Measurements from ENCODE around the gene TLNRD1.

TLNRD1 gene

DNA sequence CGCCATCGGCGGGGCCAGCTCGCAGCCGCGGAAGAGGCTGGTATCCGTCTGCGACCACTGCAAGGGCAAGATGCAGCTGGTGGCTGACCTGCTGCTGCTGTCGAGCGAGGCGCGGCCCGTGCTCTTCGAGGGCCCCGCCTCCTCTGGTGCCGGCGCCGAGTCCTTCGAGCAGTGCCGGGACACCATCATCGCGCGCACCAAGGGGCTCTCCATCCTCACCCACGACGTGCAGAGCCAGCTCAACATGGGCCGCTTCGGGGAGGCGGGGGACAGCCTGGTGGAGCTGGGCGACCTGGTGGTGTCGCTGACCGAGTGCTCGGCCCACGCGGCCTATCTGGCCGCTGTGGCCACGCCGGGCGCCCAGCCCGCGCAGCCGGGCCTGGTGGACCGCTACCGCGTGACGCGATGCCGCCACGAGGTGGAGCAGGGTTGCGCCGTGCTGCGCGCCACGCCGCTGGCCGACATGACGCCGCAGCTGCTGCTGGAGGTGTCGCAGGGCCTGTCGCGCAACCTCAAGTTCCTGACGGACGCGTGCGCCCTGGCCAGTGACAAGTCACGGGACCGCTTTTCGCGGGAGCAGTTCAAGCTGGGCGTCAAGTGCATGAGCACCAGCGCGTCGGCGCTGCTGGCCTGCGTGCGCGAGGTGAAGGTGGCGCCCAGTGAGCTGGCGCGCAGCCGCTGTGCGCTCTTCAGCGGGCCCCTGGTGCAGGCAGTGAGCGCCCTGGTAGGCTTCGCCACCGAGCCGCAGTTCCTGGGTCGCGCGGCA, 1.8 kb downstream of the TLNRD1 start:
- no peak for DNase-seq

DNA sequence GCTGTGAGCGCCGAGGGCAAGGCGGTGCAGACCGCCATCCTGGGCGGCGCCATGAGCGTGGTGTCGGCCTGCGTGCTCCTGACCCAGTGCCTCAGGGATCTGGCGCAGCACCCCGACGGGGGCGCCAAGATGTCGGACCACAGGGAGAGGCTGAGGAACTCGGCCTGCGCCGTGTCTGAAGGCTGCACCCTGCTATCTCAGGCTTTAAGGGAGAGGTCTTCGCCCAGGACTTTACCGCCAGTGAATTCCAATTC, 2.3 kb downstream of the TLNRD1 start:
- DNase-seq, result no peak

GRCh38 chr15:81006124-81006523, 5.4 kb downstream of the TLNRD1 start:
- DNase-seq, result no peak

GRCh38 chr15:81007428-81008064, 6.8 kb downstream of the TLNRD1 start:
- DNase-seq, result no peak

DNA sequence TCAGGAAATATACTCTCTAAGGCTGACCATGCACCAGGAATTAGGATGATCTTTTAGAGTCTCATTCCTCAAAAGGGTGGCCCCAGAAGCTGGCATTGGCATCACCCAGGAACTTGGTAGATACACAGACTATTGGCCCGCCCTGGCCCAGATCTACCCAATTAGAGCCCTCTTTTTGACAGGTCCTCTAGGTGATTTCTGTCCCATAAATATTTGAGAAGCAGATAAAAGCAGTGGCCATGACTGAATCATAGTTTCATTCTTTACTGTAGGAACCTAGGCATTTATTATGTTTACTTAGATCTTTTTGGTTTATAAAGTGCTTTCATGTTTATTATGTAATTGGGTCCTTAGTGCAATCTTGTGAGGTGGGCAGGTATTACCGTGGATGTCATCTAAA, 7.6 kb downstream of the TLNRD1 start:
- DNase-seq, result no peak

GRCh38 chr15:81010086-81010485, 9.4 kb downstream of the TLNRD1 start:
- no peak for DNase-seq

DNA sequence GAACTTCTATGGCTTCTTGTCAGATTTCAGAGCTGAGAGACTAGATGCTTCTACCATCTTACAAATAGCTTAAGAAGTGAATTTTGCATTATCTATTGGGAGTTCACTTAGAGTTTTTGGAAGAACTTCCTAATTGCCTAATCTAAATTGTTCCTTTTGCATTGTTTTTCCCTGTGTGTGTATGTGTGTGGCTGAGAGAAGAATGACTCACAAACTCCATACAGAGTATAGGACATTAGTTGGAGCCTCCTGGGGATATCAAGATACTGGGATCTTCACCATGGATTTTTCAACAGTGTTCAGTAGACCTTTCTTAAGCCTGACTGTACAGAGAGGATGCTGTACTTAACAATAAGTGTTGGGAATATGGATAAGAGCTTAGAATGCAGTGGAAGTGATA, 10.9 kb downstream of the TLNRD1 start:
- DNase-seq, result no peak

DNA sequence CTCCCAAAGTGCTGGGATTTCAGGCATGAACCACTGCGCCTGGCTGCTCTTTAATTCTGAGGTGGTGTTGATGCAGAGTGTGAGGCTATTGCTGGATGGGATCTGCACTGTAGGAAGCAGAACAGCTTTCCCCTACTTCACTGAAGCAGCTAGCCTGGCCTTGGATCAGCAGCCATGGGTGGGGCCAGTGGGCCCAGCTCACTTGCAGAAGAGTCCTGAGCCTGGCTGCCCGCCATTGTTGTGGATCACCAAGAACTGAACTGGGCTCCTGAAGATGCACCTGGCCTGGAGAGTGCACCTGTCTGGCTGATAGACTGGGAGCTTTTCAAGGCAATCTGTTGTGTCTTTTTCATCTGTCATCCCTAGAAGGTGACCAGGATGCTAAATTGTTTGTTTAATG, 11.9 kb downstream of the TLNRD1 start:
- no peak for DNase-seq

DNA sequence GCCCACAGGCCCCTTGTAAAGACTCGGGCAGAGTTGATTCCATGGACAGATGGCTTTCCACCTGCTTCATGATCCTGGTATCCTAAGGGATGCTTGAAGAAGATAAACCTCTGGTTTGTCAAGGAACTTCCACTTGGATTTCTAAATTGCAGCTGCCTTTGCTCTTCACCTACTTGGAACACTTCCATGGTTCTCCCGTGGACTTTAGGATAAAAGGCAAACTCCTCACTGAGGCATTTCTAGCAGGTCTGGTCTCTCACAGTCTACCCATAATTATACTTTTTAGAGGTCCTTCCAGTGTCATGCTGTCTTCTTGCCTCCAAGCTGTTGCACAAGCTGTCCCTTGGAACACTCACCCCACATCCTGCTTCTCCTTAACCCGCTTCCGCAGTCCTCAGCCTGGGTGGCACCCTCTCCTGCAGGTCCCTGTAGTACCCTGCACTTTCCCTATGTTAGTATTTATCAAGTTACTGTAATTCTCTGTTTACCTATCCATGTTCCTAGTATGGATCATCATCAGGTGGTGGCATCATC, 12.7 kb downstream of the TLNRD1 start:
- no peak for DNase-seq

DNA sequence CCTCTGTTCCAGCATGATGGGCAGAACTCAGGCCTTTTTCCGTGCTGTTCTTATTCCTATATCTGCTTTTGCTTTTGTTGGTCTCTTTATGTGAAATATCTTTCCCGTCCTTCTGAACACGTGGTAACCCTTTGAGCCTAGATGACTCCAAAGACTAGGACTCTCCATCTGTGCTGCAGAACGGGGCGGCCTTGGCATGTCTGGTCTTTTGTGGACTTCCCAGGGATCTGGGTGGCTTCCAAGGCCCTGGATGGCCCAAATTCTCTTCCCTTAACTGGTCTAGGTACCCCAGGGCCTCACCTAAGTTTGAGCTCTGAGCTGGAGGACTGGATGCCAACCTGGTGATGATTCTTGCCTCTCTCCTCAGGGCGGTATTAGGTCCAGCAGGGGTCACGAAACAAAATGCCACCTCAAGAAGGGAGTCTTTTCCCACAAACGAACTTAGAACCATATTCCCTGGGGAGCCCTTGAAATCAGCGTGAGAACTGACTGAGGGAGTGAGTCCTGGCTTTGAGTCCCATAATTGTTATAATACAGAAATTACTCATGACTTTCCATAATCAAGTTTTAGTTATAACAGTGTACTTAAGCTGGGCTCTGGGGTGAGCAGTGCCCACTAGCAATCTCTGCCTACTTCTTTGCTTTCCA, 13.8 kb downstream of the TLNRD1 start:
- no peak for DNase-seq

DNA sequence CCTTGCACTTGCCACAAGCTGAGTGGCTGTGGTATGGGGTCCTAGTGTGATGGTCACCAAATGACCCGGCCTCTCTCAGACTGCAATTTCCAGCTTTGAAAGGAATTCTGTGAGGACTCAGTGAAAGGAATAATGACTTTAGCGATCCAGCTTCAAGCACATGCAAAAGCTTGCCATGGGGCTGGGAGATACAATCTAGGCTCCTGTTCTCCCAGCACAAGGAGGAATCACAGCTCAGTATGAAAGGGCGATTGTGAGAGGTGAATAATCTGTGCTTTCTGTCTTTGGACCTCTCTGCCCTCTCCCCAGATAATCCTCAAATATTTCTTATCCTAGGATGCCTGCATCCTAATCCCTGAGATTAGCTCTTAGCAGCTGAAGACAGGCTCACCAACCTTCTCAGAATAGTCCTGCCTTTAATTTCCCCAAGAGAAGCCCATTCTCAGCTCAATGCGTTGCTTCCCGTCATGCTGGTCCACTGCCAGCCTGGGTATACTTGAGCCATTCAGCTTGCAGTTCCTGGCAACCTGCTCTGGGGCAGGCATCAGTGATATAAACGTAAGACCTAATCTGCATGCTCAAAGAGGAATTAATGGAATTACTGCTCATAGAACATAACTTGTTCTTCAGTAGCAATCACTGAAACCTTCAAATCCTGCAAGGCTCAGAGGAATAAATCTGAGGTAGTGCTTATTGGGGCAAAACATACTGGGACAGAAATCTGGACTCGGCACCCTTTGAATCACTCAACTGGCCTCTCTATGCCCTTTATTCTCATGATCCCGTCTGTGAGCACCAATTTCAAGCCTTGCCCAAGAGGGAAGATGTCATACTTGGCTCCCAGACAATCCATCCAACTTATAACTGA, 15.1 kb downstream of the TLNRD1 start:
- DNase-seq, result no peak

DNA sequence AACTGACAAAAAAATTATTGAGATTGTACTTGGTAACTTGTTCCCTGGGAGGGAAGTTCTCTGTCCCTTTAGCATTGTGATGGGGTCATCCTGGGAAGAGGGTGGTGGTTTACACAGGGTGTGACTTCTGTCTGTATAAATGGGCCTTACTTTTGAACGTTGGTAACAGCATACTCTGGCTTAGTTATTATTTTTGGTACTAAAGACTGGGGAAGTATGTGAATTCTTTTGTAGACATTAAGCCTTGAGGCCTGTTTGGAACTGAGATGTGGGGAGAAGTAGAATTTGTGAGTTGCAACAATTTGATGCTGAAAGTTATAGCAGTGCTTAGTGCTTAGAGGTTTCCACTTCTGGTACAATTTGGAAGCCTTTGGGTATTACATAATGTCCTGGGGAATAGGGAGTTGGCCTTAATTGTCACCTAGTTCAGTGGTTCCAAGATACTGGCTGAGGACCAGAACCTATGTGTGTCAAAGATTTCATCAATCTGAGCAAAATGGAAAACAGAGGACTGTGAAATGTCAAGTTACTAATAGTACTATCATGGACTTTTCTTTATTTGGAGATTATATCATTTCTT, 15.9 kb downstream of the TLNRD1 start:
- no peak for DNase-seq

DNA sequence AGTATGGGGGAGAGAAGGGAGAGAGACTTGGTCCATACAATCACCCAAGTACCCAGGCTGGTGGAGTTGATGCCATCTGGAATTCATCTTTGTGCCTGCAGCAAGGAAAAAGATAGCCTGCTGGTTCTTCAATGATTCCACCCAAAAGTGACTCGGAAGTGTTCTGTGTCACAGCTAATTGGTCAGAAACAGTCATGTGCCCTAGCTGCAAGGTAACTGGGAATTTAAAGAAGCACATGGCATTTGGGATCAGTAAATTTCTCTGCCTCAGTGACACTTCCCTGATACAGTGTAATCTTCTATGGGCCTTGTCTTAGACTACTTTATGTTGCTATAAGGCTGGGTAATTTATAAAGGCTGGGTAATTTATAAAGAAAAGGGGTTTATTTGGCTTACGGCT, 17.5 kb downstream of the TLNRD1 start:
- no peak for DNase-seq

DNA sequence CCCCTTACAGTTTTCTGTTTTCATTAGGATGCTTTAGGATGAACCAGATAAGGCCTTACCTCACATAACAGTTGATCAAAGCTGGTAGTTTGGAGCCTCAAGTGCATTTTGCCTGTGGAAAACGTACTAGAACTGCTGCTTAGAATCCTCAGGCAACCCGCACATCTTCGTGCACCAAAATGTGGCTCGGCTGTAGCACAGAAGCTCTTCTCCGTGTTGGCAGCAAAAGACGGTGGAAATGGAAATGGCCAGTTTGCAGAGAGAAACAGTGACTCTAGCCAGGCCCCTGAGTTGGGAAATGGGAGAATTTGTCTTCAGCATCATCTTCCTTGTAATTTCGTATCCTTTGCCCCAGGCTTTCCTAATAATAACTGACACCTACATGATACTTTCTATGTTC, 20.6 kb downstream of the TLNRD1 start:
- DNase-seq, result no peak

GRCh38 chr15:81023483-81024264, 23.0 kb downstream of the TLNRD1 start:
- DNase-seq, result no peak

DNA sequence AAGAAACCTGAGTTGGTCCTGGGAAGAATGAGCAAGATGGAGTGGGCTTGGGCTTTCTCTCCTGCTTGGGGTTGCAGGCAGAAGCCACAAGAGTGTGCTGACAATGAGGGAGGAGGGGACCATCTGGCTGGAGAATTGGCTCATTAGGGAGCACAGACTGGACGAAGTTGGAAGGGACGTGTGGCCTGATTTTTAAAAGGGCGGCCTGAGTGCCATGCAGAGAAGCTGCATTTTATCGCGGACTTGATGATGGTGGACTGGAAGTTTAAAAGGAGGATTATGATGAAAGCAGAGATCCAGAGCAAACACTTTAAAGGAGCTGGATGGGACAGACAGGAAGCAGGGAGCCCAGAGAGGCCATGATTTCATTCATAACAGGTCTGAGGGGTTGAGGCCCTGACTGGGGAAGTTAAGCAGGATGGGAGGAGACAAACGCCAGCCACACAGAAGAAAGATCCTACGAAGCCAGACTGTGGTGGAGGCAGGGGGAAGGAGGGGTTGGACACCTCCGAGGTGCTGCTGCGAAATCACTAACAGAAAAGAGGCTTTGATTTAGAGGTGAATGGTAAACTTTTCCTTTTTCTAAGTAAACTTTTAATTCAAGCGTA, 23.6 kb downstream of the TLNRD1 start:
- no peak for DNase-seq

GRCh38 chr15:81024936-81025335, 24.2 kb downstream of the TLNRD1 start:
- no peak for DNase-seq

GRCh38 chr15:81025721-81026370, 25.1 kb downstream of the TLNRD1 start:
- no peak for DNase-seq

GRCh38 chr15:81026836-81027599, 26.3 kb downstream of the TLNRD1 start:
- DNase-seq, result no peak
